OCI-M2 (cell line): ENCODE results near the gene FBXL3.

Source experiments
- DNase-seq: peaks from one replicate; lab custom pipeline; 2025; ENCODE audit not compliant: unreplicated experiment; lab: John Stamatoyannopoulos, UW

The FBXL3 gene, protein sequence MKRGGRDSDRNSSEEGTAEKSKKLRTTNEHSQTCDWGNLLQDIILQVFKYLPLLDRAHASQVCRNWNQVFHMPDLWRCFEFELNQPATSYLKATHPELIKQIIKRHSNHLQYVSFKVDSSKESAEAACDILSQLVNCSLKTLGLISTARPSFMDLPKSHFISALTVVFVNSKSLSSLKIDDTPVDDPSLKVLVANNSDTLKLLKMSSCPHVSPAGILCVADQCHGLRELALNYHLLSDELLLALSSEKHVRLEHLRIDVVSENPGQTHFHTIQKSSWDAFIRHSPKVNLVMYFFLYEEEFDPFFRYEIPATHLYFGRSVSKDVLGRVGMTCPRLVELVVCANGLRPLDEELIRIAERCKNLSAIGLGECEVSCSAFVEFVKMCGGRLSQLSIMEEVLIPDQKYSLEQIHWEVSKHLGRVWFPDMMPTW

DNA sequence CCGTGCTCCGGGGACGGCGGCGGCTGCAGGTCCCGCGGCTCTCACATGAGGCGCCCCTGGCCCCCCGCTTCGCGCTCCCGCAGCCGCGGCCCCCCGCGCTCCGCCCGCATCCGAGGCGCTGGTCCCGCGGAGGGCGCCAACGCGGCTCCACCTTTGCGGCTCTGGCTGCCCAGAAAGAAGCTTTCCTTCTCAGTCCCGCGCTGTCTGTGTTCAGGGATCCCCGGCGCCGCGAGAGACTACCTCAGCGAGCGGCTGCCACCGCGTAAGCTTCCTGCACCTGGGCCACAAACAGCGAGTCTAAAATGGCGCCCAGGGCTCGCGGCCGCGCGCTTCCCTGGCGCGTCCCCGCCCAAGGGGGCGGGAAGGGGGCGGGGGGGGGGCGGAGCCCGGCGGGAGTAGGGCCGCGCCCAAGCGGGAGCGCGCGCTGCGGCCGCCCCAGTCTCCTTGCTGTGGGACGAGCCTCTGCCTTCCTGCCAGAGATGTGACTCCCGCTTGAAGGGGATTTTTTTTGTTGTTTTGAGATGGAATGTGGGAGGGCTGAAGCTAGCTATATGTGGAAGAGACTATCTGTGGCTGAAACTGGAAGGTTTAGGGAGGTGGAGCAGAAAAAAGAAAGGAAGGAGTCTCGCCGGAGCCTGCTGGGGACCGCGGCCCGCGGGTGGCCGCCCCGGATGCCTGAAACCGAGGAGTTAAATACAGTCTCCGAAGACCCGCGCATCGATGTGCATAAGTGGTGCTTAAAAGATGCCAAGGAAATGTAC, at the start of gene FBXL3:
TSS of gene FBXL3 (minus strand) at position 299 of the 761 bp plus-strand sequence. CDS start 5,299 bp downstream, outside the sequence.
- DNase-seq: peak; percentile 10

DNA sequence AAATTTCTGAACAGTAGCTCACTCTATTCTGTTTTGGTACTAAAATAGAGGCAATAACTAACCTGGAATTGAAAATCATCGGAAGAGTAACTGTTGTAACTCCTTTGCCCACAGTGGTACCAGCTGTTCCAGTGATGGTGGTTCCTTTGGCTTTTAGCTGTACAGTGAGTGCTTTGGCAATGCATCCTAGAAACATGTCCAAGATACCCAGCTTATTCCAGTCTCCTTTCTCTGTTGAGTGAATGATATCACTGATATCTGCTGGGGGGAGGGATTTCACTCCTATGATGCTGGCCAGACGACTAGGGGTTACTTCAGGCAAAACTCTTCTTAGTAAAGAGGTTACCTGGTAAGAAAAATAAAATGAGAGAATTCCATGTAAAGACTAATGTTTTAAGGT, 40.6 kb upstream of the FBXL3 start:
- no peak for DNase-seq

DNA sequence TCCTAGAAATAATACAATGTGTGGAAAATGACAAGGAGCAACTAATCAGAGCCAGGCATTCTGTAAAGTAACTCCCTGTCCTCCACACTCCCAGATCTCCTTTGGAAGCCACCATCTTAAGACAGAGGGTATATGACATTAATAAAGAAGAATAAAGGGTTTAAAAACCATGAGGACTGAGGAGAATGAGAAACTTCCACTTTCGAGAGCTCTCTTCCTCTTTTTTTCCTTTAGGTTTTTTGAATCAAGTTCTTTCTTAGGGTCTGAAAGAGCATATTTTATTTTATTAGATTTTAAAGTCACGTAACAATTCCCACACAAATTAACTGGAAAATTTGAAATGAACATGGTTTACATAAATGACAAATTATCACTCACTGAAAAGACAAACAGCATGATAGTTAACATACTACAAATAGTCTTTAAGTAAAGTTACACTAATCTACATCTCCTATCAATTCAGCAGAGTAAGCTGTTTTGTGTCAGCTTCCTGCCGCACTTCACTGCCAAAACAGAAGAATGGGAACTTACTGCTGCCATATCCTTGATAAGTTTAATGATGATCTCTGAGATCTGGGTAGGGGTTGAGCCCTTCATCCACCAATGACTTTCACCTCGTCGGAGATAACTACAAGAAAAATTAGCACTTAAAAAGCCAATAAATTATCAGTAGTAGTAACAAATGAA, 38.6 kb upstream of the FBXL3 start:
- no peak for DNase-seq

DNA sequence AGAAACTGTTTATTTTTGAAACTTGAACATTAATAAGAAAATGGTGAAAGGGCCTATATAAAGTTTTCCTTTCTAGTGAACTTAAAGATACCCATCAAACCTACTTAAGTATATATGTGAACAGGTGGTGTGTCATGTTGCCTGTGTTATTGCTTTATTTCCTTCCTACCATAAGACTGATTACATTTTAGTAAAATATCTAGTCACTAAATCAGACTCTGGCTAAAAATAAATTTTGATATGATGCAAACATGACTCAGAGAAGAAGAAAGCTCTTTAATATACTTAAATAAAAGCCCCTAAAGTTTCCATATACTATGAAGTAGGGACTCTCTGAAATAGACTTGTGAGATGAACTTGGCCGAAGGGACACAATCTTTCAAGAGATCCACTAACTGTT, 35.1 kb upstream of the FBXL3 start:
- DNase-seq: no peak

DNA sequence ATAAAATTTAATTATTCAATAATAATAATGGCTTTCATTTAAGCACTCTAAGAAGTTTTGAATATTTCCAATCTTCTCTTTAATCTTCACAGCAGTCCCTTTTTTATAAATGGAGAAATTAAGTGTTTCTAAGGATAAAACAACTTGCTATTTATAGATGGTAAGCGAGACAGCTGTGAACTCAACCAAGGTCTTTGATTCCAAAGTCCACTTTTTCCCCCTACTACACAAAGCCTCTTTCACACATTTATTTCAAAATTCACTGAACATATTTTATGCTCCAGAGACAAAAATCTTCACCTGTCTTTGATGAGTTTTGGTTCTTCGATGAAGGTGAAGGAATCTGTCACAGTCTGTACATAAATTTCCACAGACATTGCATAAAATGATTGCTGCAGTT, 34.4 kb upstream of the FBXL3 start:
- DNase-seq: no peak

DNA sequence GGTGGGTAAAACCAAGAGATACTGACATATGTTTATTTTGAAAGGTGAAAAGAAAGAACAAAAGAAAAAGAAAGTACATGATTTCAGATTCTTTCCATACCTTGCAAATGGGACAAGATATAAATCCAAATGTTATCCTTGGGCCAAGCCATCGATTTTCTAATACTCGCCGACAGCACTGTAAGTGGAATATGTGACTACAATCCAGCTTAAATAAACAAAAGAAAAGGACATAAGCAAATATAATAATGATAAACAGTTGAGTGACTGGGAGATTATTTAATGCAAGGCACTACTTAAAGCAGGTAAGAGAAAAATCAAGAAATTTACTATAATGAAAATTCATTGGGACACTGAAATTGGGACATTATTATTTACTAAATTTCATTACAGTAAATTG, 29.9 kb upstream of the FBXL3 start:
- no peak for DNase-seq

DNA sequence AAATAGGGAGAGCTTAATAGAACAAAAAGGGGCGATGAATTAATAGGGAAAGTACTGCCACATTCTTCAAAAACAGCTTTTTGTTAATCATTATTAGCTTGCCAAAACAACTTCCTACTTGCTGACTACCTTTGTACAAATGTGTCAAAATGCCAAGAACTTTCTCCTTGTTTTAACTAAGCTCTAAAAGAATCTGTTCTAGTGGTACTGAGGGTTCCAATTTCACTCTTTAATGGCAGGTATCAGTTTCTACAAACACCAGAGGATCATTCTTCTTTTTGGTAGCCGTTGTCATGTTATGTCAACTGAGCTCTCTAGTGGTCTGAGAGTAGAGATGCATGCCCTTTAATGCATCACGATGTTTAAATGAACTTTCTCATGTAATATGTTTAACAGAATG, 29.4 kb upstream of the FBXL3 start:
- no peak for DNase-seq

DNA sequence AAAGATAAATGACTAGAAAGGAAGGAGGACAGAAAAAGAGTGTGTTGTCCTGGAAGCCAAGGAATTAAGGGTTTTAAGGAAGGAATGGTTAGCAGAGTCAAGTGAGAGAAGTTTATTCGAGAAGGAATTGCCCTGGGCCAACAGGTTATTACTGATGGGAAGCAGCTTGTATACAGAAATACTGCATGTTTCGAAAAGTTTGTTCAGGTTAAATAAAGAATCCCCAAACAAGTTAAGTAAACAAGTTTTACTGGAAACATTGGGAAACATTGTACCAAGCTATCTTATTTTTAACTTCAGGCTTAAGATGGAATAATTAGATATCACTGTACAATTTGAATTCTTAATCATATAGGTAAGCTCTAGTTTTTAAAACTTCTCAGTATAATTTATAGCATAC, 28.2 kb upstream of the FBXL3 start:
- DNase-seq: no peak

DNA sequence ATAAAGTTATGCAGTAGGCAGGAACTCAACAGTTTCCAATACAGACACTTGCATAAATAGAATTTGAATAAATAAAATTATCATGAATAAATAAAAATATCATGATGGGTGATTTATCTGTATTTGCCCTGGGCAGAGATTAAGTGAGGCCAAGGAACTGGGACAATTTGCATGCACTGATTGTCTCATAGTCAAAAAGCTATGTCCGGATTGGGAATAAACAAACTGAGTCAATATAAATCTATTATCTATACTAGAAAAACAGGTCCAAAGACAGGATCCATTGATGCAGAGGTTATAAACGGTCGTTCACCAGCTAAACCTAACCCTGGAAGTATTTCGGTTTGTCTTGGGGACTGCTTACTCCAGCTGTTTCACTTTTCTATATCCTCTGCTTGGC, 26.2 kb upstream of the FBXL3 start:
- DNase-seq: no peak

DNA sequence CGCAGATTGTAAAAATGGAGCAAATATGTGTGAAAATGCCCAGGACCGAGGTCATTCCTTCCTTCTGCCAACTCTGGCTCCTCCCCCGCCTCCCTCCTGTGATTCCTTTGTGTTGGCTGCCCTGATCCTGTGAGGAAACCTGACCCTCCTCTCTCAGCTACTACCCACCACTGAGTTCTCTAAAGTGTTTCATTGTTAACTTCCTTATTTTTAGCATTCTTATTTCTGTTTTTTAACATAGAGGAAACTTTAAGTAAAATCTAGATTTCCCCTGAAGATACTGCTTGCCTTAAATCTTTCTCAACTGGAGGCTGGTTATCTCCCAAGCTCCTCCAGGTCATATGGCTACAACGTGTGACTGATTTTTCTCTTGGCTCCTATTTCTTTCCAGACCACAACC, 21.7 kb upstream of the FBXL3 start:
- DNase-seq: no peak

DNA sequence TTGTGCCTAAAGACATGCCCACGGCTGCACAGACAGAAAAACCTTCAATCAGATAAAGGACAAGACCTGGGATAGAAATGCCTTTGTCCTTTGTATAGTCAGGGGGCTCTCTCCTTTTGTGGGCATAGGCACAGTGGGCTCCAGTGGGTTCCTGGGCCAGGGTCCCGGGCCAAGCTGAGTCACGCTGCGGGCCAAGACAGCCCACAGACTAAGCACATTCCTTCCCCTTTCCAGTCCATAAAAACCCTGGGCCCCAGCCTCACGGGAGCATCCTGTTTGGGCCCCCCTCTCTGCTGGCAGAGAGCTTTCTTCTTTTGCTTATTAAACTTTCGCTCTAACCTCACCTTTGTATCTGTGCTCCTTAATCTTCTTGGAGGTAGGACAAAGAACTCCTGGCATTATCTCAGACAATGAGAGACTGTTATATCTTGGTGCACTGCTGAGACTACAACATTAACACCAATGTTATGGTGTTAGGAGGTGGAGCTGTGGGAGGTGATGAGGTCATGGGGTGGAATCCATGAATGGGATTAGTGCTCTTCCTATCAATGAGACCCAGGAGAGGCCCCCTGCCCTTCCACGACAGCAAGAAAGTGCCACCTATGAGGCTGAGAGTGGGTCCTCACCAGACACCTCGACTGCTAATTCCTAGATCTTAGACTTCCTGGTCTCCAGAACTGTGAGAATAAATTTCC, 20.8 kb upstream of the FBXL3 start:
- no peak for DNase-seq

DNA sequence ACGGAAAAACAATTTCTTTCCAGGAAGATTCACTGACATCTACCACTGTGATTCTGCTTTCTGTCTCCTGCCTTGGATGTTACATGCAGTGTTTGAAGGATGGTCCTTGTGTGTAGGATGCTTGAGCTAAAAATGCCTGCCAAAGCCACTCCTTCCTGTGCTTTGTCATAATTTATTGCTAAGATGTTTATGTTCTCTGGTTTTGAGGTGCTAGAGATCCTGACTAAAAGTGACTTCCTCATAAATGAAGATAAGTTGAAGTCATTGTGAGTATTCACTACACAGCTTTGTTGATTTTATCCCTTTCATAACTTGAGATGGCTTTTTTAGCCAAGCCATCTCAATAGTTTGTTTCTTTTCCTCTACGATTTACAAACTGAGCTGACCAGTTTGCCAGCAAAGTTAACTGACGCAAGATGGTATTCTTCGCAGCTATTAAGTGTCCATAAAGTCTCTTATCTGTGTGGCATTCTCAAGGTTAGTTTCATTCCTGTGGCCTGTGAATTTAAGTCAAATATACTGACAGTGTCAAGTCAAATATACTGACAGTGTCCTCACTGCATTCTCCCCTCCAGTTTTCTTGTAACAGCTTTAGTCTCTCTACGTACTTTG, 15.7 kb upstream of the FBXL3 start:
- no peak for DNase-seq

DNA sequence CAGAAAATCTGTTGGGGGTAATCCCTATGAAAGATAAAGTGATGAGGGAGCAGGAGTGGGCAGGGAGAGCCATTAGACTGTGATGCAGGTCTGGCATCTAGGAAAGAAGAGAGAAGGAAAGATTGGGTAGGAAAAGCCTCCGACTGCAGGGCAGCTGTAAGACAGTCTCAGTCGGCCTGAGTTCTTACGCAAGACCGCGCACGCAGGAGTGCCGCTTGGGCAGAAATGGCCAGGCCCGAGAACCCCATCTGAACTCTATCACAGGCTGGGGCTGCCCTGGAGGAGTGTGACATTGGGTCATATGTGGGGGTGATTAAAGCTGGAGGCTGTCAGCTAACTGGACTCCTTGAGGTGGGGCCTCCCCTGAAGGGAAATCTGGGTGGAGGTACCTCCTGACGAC, 13.9 kb upstream of the FBXL3 start:
- no peak for DNase-seq

DNA sequence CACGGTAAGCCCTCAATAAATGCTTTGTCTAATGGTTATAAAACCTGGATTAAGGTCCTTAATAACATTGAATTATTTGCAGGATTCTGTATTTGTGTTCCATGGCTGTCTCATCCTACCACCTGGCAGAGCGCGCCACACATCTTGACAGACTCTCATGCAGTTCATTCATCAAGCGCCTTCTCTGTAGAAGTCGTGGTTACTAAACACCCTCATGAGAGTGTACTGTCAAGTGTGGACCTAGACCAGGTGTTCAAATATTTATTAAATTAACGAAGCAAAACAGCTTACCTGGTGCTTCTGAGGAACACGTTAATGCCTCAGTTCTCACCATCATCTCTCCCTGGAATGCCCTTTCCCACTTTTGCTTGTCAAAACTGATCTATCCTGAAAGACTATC, 13.1 kb upstream of the FBXL3 start:
- DNase-seq: no peak

DNA sequence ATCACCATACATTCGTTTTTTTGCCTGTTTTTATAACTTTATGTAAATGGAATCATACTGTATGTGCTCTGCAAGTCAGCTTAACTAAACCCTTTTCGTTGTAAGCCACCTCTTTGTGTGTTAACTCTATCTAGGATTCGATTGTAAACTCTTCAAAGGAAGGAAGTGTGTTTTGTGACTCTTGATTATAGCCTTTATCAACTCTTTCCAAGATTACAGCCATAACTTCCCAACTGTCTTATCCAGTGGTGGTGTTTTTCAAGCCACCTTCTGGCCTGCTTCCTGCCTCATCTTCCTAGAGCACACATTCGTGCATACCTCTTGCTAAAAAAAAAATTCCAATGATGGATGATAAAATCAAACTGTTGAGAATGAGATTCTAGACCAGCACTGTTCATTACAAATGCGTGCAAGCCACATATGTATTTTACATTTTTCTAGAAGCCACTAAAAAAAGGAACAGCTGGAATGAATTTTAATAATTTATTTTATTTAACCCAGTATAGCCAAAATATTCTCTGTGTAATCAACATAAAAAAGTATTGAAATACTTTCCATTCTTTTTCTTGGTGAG, 12.0 kb upstream of the FBXL3 start:
- DNase-seq: no peak

DNA sequence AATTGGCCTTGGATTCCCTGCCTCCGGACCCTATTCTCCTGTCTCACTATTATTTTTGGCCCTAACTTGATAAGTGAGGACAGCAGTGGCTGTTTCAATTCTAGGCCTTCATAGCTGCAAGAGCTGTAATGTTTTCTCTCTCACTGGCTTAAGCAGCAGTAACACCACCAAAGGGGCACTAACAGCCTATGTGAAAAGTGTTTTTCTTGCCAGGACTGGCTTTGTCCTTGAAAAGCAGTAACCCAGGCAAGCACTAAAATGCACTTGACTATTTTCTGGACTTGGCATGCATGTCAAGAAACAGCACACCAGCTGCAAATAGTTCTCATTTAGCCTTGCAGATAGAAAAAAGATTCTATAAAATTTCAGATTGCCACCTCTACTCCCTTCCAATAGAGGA, 9.3 kb upstream of the FBXL3 start:
- DNase-seq: no peak

DNA sequence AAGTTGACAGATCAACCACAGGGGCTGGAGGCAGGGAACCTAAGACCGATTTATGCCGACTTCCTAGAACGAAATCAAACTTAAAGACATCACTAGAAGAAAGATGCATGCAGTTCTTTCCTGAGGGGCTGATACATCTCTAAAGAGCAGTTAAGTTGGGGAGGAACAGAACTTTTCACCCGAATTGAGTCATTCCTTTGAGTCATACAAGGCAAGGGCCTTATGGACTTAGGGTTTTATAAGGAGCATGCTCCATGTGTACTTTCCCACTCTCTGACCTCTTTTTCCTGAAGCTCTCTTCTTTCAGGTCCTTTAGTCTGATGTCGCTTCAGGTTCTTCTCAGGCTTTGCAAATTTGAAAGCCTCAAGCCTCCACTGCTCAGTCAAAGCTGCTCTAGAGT, 7.9 kb upstream of the FBXL3 start:
- no peak for DNase-seq

DNA sequence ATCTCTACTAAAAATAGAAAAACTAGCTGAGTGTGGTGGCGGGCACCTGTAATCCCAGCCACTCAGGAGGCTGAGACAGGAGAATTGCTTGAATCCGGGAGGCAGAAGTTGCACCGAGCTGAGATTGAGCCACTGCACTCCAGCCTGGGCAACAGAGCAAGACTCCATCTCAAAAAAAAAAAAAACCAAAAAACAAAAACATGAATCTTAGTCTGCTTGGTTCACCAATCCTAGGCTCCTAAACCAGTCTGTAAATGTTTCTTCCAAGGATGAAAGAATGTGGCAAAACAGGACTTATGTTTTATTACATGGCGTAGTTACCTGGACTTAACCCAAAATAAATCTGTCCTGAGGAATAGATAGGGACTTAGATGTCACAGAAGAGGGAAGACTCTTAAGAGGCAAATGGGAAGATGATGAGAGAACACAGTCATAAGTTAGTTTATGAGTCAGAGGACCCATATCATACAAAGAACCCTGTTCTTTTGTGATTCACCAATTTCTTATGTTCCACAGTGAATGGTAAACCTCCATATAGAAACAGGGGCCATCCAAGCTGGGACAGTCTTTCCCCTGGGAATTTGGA, 6.9 kb upstream of the FBXL3 start:
- DNase-seq: no peak

DNA sequence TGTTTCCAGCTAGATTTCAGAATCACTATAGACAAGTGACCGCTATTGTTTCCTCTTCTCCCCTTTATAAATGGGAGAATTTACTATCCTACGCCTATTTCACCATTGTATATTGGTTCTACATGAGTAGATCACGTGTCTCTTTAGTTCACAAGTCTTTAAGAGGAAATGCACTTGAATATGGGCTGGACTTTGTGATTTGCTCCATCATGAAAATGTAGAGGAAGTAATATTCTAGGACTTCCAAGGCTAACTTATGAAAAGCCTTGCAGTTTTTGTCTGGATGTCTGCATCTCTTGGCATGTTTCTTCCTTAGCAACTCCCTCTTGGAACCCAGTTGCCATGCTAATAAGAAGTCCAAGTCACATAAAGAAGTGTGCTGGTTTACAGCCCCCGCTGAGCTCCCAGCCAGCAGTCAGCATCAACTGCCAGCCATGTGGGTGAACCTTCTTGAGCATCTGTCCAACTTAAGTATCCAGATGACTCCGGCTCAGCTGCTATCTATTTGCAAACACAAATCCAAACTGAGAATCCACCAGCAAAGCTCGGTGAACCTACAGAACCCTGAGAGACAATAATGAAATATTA, 4.8 kb upstream of the FBXL3 start:
- DNase-seq: no peak

DNA sequence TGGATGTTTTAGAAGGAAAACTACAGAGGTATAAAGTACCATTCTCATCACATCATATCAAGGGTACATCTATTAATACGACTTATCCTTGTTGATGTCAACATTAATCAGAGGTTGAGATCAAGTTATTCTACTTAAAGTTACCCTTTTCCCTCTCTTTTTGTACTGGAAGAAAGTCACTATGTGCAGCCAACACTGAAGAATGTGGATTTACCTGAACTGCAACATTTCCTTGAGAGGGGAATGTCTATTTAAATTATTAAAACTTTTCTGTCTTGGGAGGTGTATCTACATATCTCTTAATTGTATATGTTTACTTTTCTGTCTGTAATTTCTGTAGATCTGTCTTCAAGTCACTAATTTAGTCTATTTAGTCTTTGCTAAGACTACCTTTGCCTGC, 2.5 kb upstream of the FBXL3 start:
- DNase-seq: no peak
